CD14-positive monocyte (primary cell): Measurements from ENCODE around the gene BHLHE23. TPM values are rescaled to one million over a fixed set of nuclear protein-coding genes. Genes with fewer than 3 reads are reported as not detected.

Source experiments
- DNase-seq, 3 donors: peaks; one replicate each; pipeline ENCODE4 v3.0.0-alpha.2; 2011 to 2022
- H2AFZ ChIP-seq: 2 replicates; pipeline ENCODE4 v1.6.0; 2012; ENCODE audit warnings: mild to moderate bottlenecking, low read depth, low read length, inconsistent platforms; ENCODE audit not compliant: insufficient read depth, poor library complexity, severe bottlenecking
- H3K27ac ChIP-seq, 2 donors: 1 replicate in 1 of 2; 2 replicates in 1 of 2; pipeline ENCODE4 v1.5.1; 2012 to 2013; ENCODE audit warnings: low read length in 2 of 2, control low read depth in 1 of 2, inconsistent platforms in 1 of 2, low read depth in 1 of 2, mild to moderate bottlenecking in 1 of 2
- H3K27me3 ChIP-seq, 2 donors: one replicate each; pipeline versions ENCODE4 v1.6.0 to v1.6.1; 2011 to 2013; ENCODE audit warnings: low read length in 2 of 2; ENCODE audit not compliant: control insufficient read depth in 2 of 2, insufficient read depth in 2 of 2
- H3K36me3 ChIP-seq, 2 donors: replicated peaks in 1 of 2; 1 replicate in 1 of 2; 2 replicates in 1 of 2; pipeline versions ENCODE4 v1.5.1 to v1.6.1; 2012 to 2013; ENCODE audit warnings: low read length in 2 of 2, control low read depth in 1 of 2, inconsistent platforms in 1 of 2, mild to moderate bottlenecking in 1 of 2; ENCODE audit not compliant: insufficient read depth in 2 of 2, control insufficient read depth in 1 of 2
- H3K4me1 ChIP-seq, 2 donors: 1 replicate in 1 of 2; 2 replicates in 1 of 2; pipeline versions ENCODE4 v1.5.1 to v1.6.1; 2012 to 2013; ENCODE audit warnings: low read length in 2 of 2, control low read depth in 1 of 2, inconsistent platforms in 1 of 2, mild to moderate bottlenecking in 1 of 2, moderate library complexity in 1 of 2; ENCODE audit not compliant: insufficient read depth in 2 of 2, control insufficient read depth in 1 of 2
- H3K4me2 ChIP-seq: replicated peaks from 2 replicates; pipeline ENCODE3; 2012; ENCODE audit warnings: low read length, moderate library complexity, mild to moderate bottlenecking; ENCODE audit not compliant: poor library complexity, severe bottlenecking; ENCODE audit errors: extremely low read depth
- H3K4me3 ChIP-seq, 3 experiments: fragments of 200-600 bp in 1 of 3; sonication (generic) in 1 of 3; replicated peaks in 1 of 3; 1 replicate in 2 of 3; 2 replicates in 1 of 3; pipeline ENCODE4 v1.5.1; 2011 to 2013; ENCODE audit warnings: low read length in 3 of 3, mild to moderate bottlenecking in 3 of 3, control low read depth in 2 of 3, low read depth in 2 of 3, inconsistent platforms in 1 of 3, moderate library complexity in 1 of 3
- H3K79me2 ChIP-seq: 2 replicates; pipeline ENCODE4 v1.6.0; 2012; ENCODE audit warnings: mild to moderate bottlenecking, control low read depth, inconsistent platforms, low read length, moderate library complexity; ENCODE audit not compliant: insufficient read depth
- H3K9ac ChIP-seq: 2 replicates; pipeline ENCODE4 v1.6.0; 2017; ENCODE audit warnings: low read length, mild to moderate bottlenecking; ENCODE audit not compliant: insufficient read depth, poor library complexity, severe bottlenecking
- H3K9me3 ChIP-seq, 2 donors: replicated peaks in 1 of 2; 1 replicate in 1 of 2; 2 replicates in 1 of 2; pipeline versions ENCODE4 v1.5.1 to v1.6.1; 2012 to 2013; ENCODE audit warnings: low read length in 2 of 2, control low read depth in 1 of 2; ENCODE audit not compliant: control insufficient read depth in 1 of 2, insufficient read depth in 1 of 2
- H4K20me1 ChIP-seq: 2 replicates; pipeline ENCODE4 v1.6.0; 2012; ENCODE audit warnings: mild to moderate bottlenecking, low read length, control low read depth, moderate library complexity; ENCODE audit not compliant: insufficient read depth
- H3K27ac Mint-ChIP-seq, 7 donors: one replicate each; pipeline ENCODE4 v1.8.0; 2020; ENCODE audit warnings: mild to moderate bottlenecking in 7 of 7, mixed read lengths in 7 of 7, moderate library complexity in 6 of 7, inconsistent platforms in 2 of 7
- H3K27me3 Mint-ChIP-seq, 3 donors: one replicate each; pipeline ENCODE4 v1.8.0; 2021 to 2022; ENCODE audit warnings: low read depth in 3 of 3, mild to moderate bottlenecking in 3 of 3, mixed read lengths in 3 of 3, moderate library complexity in 3 of 3, inconsistent platforms in 1 of 3
- H3K36me3 Mint-ChIP-seq, 2 donors: one replicate each; pipeline ENCODE4 v1.8.0; 2020; ENCODE audit warnings: mixed read lengths in 2 of 2, inconsistent platforms in 1 of 2, mild to moderate bottlenecking in 1 of 2
- H3K4me1 Mint-ChIP-seq: one replicate; pipeline ENCODE4 v1.8.0; 2020; ENCODE audit warnings: mild to moderate bottlenecking, mixed read lengths
- H3K4me3 Mint-ChIP-seq, 2 donors: one replicate each; pipeline ENCODE4 v1.8.0; 2020; ENCODE audit warnings: mild to moderate bottlenecking in 2 of 2, mixed read lengths in 2 of 2, moderate library complexity in 1 of 2
- H3K9me3 Mint-ChIP-seq, 7 donors: one replicate each; pipeline ENCODE4 v1.8.0; 2020 to 2022; ENCODE audit warnings: mixed read lengths in 7 of 7, mild to moderate bottlenecking in 6 of 7, moderate library complexity in 6 of 7, inconsistent platforms in 2 of 7
- CTCF ChIP-seq: fragments of 200-600 bp; IDR thresholded peaks from one replicate; pipeline ENCODE4 v1.8.0; 2022; ENCODE audit warnings: antibody characterized with exemption, mild to moderate bottlenecking
- WGBS: methylation state at CpG from one replicate; pipeline ENCODE4 v1.1.5; 2013; ENCODE audit warnings: missing lambda C conversion rate; ENCODE audit not compliant: insufficient coverage; 5-methylcytosine and 5-hydroxymethylcytosine counted together
- intact Hi-C, 2 donors: fragments of 100-400 bp; cut with micrococcal nuclease; formaldehyde crosslinking; loops; one replicate each; pipeline versions ENCODE4 v1.15.0 to v1.15.1; 2023
- polyA plus RNA-seq, 3 donors: library from polyadenylated mRNA; depleted of rRNA in 1 of 3; unstranded in 2 of 3; stranded (reverse) in 1 of 3; fragments of 300-500 nt in 2 of 3; fragments of >200 nt in 1 of 3; fragmentation: Illumina TruSeq in 2 of 3; gene quantifications; 1 replicate in 2 of 3; 2 replicates in 1 of 3; pipeline ENCODE4 v1.2.3, GENCODE V29; 2012 to 2021

The BHLHE23 gene
- polyA plus RNA-seq, 3 donors: not detected

DNA sequence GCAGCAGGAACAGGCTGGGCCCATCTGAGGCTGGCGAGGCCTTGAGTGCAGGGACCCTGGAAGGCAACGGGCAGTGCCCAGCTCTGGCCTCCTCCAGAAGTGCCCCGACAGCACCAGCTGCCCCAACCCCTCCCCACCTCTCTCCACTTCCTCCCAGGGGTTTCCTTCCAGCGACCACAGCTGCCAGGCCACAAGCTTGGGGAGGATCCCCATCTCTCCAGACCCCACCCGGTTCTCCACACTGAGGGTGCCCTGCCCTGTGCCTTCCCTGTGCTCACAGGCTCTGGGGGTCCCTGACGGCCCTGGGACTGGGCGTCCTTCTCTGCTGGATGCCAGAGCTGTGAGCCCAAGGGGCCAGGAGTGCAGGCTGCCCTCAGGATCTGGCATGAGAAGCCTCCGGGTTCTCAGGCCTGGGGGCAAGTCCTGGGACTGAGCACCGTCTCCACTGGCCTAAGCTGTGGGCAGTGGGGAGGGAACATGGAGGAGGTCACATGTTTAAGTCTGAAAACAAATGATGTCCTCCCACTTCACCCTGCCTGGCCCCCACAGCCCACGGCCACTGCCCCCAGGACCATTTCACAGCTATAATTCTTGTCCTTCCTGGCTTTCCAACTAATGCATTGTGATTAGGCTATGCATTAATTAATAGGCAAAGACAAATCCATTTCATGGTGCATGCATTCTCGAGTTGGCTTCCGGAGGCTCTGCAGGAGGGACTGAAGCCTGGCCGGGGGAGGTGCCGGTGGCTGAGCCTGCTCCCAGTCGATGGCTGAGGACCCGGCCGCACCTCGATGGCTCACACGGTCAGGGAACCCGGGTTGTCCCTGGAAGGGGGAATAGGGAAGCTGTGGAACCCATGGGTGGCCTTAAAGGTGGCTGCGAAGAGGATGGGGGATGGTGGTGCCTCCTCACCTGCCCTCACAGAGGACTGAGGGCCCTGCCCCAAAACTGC, 24.4 kb downstream of the BHLHE23 start:
- Mint-ChIP-seq H3K4me3 (peak overlapping the region in 1 of 2 donors; percentile 73), H3K9me3 (peaks cover 0 to 7% (median 2%) of the 10 kb centered on the region in 7 donors), H3K4me1 (peaks cover 33% of the 10 kb centered on the region), H3K27me3 (peaks cover 67 to 84% (median 72%) of the 10 kb centered on the region in 3 donors), H3K36me3 (no peaks in the 10 kb centered on the region), H3K27ac (no peak overlapping the region)
- intact Hi-C loops: no loop called here
- no peaks in the 10 kb centered on the region for H4K20me1 ChIP-seq
- peaks cover 32% of the 10 kb centered on the region in 2 donors for H3K4me1 ChIP-seq
- no peak overlapping the region for H3K4me2 ChIP-seq
- H3K27ac ChIP-seq: no peak overlapping the region
- H3K36me3 ChIP-seq: no peaks in the 10 kb centered on the region
- peak in 1 of 3 donors; percentile 15 for DNase-seq
- H3K79me2 ChIP-seq: no peaks in the 10 kb centered on the region
- peaks cover 0 to 4% of the 10 kb centered on the region in 2 donors for H3K9me3 ChIP-seq
- no peak overlapping the region for H3K4me3 ChIP-seq
- no peak for TF ChIP-seq CTCF
- peaks cover 24 to 64% of the 10 kb centered on the region in 2 donors for H3K27me3 ChIP-seq
- no peak overlapping the region for H2AFZ ChIP-seq
- no peak overlapping the region for H3K9ac ChIP-seq
- 42% methylated on average over 15 of the region's 21 CpGs for WGBS

DNA sequence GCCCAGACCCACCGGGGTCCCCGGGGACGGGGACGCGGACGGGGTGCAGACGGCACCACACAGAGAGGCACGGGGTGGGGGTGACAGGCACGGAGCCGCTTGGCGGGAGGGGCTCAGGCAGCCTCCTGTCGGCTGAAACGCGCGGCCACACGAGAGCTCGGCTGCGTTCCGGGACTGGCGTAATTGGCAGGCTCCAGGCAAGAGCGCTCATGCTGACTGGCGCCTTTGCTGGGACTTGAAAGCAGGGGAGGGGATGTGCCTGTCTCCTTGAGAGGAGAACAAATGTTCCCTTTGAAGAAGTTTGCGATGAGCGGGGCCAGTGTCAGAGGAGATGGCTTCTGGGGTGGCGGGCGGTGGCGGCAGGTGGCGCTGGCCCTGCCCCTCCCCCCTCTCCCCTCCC, 25.8 kb downstream of the BHLHE23 start:
- TF ChIP-seq CTCF: no peak
- Histone ChIP-seq H3K79me2 (no peaks in the 10 kb centered on the region), H3K9ac (no peak overlapping the region), H2AFZ (no peak overlapping the region), H3K4me2 (no peak overlapping the region), H3K4me1 (peaks cover 33% of the 10 kb centered on the region in 2 donors), H3K27me3 (peaks cover 24 to 75% of the 10 kb centered on the region in 2 donors), H3K4me3 (no peak overlapping the region), H4K20me1 (no peaks in the 10 kb centered on the region), H3K36me3 (no peaks in the 10 kb centered on the region), H3K9me3 (peaks cover 0 to 4% of the 10 kb centered on the region in 2 donors), H3K27ac (no peak overlapping the region)
- peaks cover 73 to 93% (median 78%) of the 10 kb centered on the region in 3 donors for H3K27me3 Mint-ChIP-seq
- no peak overlapping the region for H3K27ac Mint-ChIP-seq
- H3K9me3 Mint-ChIP-seq: peaks cover 0 to 7% (median 2%) of the 10 kb centered on the region in 7 donors
- H3K36me3 Mint-ChIP-seq: no peaks in the 10 kb centered on the region
- peak overlapping the region in 1 of 2 donors; percentile 85 for H3K4me3 Mint-ChIP-seq
- intact Hi-C loops: no loop called here
- H3K4me1 Mint-ChIP-seq: peaks cover 35% of the 10 kb centered on the region
- no peak for DNase-seq
- 2% methylated on average over 22 of the region's 28 CpGs for WGBS
